Transverse colon (tissue), 4 donors: Measurements from ENCODE around the gene B4GALNT1. TPM values are rescaled to one million over a fixed set of nuclear protein-coding genes. Genes with fewer than 3 reads are reported as not detected.

Source experiments
- DNase-seq: peaks from one replicate; pipeline ENCODE4 v3.0.0-alpha.2; 2019
- H3K27ac ChIP-seq, 4 donors: fragments of 200-600 bp; sonication (generic); 2 replicates each; pipeline ENCODE4 v1.5.1; 2016 to 2018; ENCODE audit warnings: inconsistent platforms in 4 of 4
- H3K27me3 ChIP-seq: fragments of 200-600 bp; sonication (generic); 2 replicates; pipeline ENCODE4 v1.5.1; 2017; ENCODE audit warnings: inconsistent platforms
- H3K36me3 ChIP-seq, 4 donors: fragments of 200-600 bp; sonication (generic); 2 replicates each; pipeline ENCODE4 v1.5.1; 2017 to 2019; ENCODE audit warnings: inconsistent platforms in 4 of 4
- H3K4me1 ChIP-seq, 4 donors: fragments of 200-600 bp; sonication (generic); 2 replicates each; pipeline ENCODE4 v1.5.1; 2017 to 2020; ENCODE audit warnings: inconsistent platforms in 4 of 4
- H3K4me3 ChIP-seq, 4 donors: fragments of 200-600 bp; sonication (generic); 1 replicate in 1 of 4; 2 replicates in 3 of 4; pipeline versions ENCODE4 v1.5.1 to v1.6.1; 2017 to 2019; ENCODE audit warnings: inconsistent platforms in 4 of 4
- H3K9me3 ChIP-seq, 2 donors: fragments of 200-600 bp; sonication (generic); 2 replicates each; pipeline ENCODE4 v1.5.1; 2017 to 2019; ENCODE audit warnings: inconsistent platforms in 2 of 2
- CTCF ChIP-seq, 5 experiments: fragments of 200-600 bp in 3 of 5; fragments of 450-650 bp in 2 of 5; sonication (generic) in 3 of 5; IDR thresholded peaks; 1 replicate in 2 of 5; 2 replicates in 3 of 5; pipeline ENCODE4 v1.5.1; 2016 to 2017; ENCODE audit warnings: antibody characterized with exemption in 5 of 5, inconsistent platforms in 3 of 5, mild to moderate bottlenecking in 2 of 5, moderate library complexity in 1 of 5
- EP300 ChIP-seq: sonication (generic); formaldehyde crosslinking; IDR thresholded peaks from one replicate; pipeline ENCODE4 v1.6.1; 2017; ENCODE audit warnings: antibody characterized with exemption, low read depth
- POLR2A ChIP-seq: fragments of 450-650 bp; IDR thresholded peaks from one replicate; pipeline ENCODE4 v1.6.1; 2016; ENCODE audit warnings: antibody characterized with exemption, mild to moderate bottlenecking, moderate library complexity
- POLR2AphosphoS5 ChIP-seq, 3 donors: sonication (generic); formaldehyde crosslinking; IDR thresholded peaks; one replicate each; pipeline ENCODE4 v1.6.1; 2016; ENCODE audit warnings: antibody characterized with exemption in 3 of 3
- WGBS, 2 donors: methylation state at CpG; one replicate each; pipeline ENCODE4 v1.1.5; 2018; ENCODE audit warnings: low coverage in 1 of 2; 5-methylcytosine and 5-hydroxymethylcytosine counted together
- in situ Hi-C, 4 donors: fragments of 200-750 bp; cut with MboI; loops; one replicate each; pipeline versions ENCODE4 v1.15.0 to v1.15.1; 2017; ENCODE audit warnings: low sequenced_read_pairs in 3 of 4, low pct_ligation_motif_present in 1 of 4, low pct_unique_long_range_greater_than_20kb in 1 of 4
- intact Hi-C: fragments of 100-400 bp; cut with DNase I; formaldehyde crosslinking; loops from one replicate; pipeline ENCODE4 v1.15.1; 2023; ENCODE audit warnings: low total_unique reads
- total RNA-seq, 4 donors: library from RNA; depleted of rRNA; stranded (reverse); fragments of >200 nt; gene quantifications; one replicate each; pipeline ENCODE4 v1.1.0, GENCODE V29; 2016

Gene B4GALNT1
- total RNA-seq, 4 donors from 2014 or later: 0.68 to 6.4 (median 2.1) TPM; not detected in 1

- Histone ChIP-seq H3K27me3 (peaks cover 98% of the 10 kb centered on the region), H3K9me3 (no peaks in the 10 kb centered on the region), H3K4me3 (peak overlapping the region in 2 of 4 donors; percentile 30 to 40), H3K4me1 (peaks cover 0 to 23% (median 14%) of the 10 kb centered on the region in 4 donors), H3K27ac (no peak overlapping the region), H3K36me3 (no peaks in the 10 kb centered on the region)
- in situ Hi-C loops: loop anchor here in 2 of 4 donors (5.0 to 10.0 kb wide), 2 partner anchors 39 to 47 kb away; no protein-coding TSS in a partner anchor
- 0 to 1% methylated on average over 10 to 48 of the region's 49 CpGs for WGBS, 2 donors
- TF ChIP-seq POLR2AphosphoS5 (IDR thresholded peaks at IDR 0.05) (no peak), CTCF (IDR thresholded peaks at IDR 0.05) (peak; percentile 89 to 98 (median 92)), EP300 (no peak)
- DNase-seq: peak; percentile 55
- intact Hi-C loops: loop anchor here (1.0 kb wide), 1 partner anchor 38 kb away; no protein-coding TSS in a partner anchor
Measured at GRCh38 chr12:57621497-57622292, 11.3 kb downstream of the B4GALNT1 start.

- in situ Hi-C loops: loop anchor here in 2 of 4 donors (5.0 to 10.0 kb wide), 2 partner anchors 39 to 46 kb away; no protein-coding TSS in a partner anchor
- TF ChIP-seq CTCF (IDR thresholded peaks at IDR 0.05): no peak
- Histone ChIP-seq H3K27ac (no peak overlapping the region), H3K27me3 (peaks cover 95% of the 10 kb centered on the region), H3K4me1 (peaks cover 0 to 23% (median 14%) of the 10 kb centered on the region in 4 donors), H3K9me3 (no peaks in the 10 kb centered on the region), H3K4me3 (peak overlapping the region in 2 of 4 donors; percentile 30 to 40), H3K36me3 (no peaks in the 10 kb centered on the region)
- intact Hi-C loops: loop anchor here (1.0 kb wide), 1 partner anchor 38 kb away; no protein-coding TSS in a partner anchor
- DNase-seq: no peak
- 6% methylated on average over 31 of the region's 42 CpGs; no CpG with 5 or more reads in 1 of the 2 donors for WGBS, 2 donors
Measured at GRCh38 chr12:57620936-57621496, 12.0 kb downstream of the B4GALNT1 start.

GRCh38 chr12:57620245-57620935, 12.6 kb downstream of the B4GALNT1 start:
- H3K36me3 ChIP-seq: no peaks in the 10 kb centered on the region
- in situ Hi-C loops (loop anchor here in 2 of 4 donors (5.0 to 10.0 kb wide), 2 partner anchors 38 to 46 kb away; no protein-coding TSS in a partner anchor), intact Hi-C loops (no loop called here)
- no peak overlapping the region for H3K4me3 ChIP-seq
- TF ChIP-seq POLR2A: no peak
- no peak for TF ChIP-seq EP300
- no peak for TF ChIP-seq CTCF (IDR thresholded peaks at IDR 0.05)
- no peak for TF ChIP-seq POLR2AphosphoS5 (IDR thresholded peaks at IDR 0.05)
- H3K9me3 ChIP-seq: no peaks in the 10 kb centered on the region
- H3K27ac ChIP-seq: no peak overlapping the region
- DNase-seq: no peak
- H3K27me3 ChIP-seq: peaks cover 95% of the 10 kb centered on the region
- peaks cover 0 to 23% (median 15%) of the 10 kb centered on the region in 4 donors for H3K4me1 ChIP-seq
- 18 to 29% methylated on average over 3 to 13 of the region's 13 CpGs for whole genome bisulfite sequencing, 2 donors
